Measurements from ENCODE around the gene C2.
A peak's percentile ranks its signal among the peaks of the same experiment; 100 is the strongest.

The C2 gene

DNA sequence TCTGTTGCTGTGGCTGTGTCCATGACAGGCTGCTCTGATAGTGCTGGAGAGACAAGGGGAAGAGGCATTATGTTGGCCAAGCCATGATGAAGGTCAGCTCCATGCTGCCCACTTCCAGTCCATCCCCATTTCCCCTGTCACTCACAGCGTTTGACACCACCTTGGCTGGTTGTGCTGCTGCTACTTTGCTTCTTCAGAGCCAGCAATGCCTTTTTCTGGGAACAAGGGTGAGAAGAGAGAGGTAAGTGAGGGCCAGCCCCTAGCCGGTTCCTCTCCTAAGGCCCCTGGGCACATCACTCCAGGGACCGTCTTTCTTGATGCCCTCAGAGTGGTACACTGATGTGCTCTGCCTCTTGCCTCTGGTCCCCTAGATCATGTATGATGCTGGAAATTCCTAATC lies 29.3 kb downstream of the C2 start:
- ATAC-seq: no peak
- TF ChIP-seq ARNTL (CRISPR knock-in tag; IDR thresholded peaks at IDR 0.05; ENCODE audit: borderline replicate concordance, low read depth) (no peak), CSDC2 (CRISPR knock-in tag; IDR thresholded peaks at IDR 0.05) (no peak), OSR1 (CRISPR knock-in tag; IDR thresholded peaks at IDR 0.05) (no peak), GLIS3 (CRISPR knock-in tag; IDR thresholded peaks at IDR 0.05) (no peak), TOX (CRISPR knock-in tag; IDR thresholded peaks at IDR 0.05; ENCODE audit: borderline replicate concordance) (no peak), PPARA (CRISPR knock-in tag; IDR thresholded peaks at IDR 0.05; ENCODE audit: borderline replicate concordance) (no peak), ZNF70 (CRISPR knock-in tag; IDR thresholded peaks at IDR 0.05) (no peak), SNAI2 (CRISPR knock-in tag; IDR thresholded peaks at IDR 0.05) (no peak), ZNF565 (CRISPR knock-in tag; conservative IDR thresholded peaks at IDR 0.05; ENCODE audit: low read depth) (no peak), ISL1 (CRISPR knock-in tag; IDR thresholded peaks at IDR 0.05) (no peak), ZNF8 (CRISPR knock-in tag; IDR thresholded peaks at IDR 0.05) (no peak), ESRRG (CRISPR knock-in tag; IDR thresholded peaks at IDR 0.05) (no peak), BACH2 (CRISPR knock-in tag; IDR thresholded peaks at IDR 0.05; ENCODE audit: borderline replicate concordance) (no peak), RARB (CRISPR knock-in tag; IDR thresholded peaks at IDR 0.05) (no peak)
- TF ChIP-seq, protein P1, sequence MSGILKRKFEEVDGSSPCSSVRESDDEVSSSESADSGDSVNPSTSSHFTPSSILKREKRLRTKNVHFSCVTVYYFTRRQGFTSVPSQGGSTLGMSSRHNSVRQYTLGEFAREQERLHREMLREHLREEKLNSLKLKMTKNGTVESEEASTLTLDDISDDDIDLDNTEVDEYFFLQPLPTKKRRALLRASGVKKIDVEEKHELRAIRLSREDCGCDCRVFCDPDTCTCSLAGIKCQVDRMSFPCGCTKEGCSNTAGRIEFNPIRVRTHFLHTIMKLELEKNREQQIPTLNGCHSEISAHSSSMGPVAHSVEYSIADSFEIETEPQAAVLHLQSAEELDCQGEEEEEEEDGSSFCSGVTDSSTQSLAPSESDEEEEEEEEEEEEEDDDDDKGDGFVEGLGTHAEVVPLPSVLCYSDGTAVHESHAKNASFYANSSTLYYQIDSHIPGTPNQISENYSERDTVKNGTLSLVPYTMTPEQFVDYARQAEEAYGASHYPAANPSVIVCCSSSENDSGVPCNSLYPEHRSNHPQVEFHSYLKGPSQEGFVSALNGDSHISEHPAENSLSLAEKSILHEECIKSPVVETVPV (CRISPR knock-in tag; IDR thresholded peaks at IDR 0.05): no peak
- TF ChIP-seq, protein P2, sequence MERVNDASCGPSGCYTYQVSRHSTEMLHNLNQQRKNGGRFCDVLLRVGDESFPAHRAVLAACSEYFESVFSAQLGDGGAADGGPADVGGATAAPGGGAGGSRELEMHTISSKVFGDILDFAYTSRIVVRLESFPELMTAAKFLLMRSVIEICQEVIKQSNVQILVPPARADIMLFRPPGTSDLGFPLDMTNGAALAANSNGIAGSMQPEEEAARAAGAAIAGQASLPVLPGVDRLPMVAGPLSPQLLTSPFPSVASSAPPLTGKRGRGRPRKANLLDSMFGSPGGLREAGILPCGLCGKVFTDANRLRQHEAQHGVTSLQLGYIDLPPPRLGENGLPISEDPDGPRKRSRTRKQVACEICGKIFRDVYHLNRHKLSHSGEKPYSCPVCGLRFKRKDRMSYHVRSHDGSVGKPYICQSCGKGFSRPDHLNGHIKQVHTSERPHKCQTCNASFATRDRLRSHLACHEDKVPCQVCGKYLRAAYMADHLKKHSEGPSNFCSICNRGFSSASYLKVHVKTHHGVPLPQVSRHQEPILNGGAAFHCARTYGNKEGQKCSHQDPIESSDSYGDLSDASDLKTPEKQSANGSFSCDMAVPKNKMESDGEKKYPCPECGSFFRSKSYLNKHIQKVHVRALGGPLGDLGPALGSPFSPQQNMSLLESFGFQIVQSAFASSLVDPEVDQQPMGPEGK (CRISPR knock-in tag; IDR thresholded peaks at IDR 0.05; ENCODE audit: borderline replicate concordance): no peak
- TF ChIP-seq, protein P3, sequence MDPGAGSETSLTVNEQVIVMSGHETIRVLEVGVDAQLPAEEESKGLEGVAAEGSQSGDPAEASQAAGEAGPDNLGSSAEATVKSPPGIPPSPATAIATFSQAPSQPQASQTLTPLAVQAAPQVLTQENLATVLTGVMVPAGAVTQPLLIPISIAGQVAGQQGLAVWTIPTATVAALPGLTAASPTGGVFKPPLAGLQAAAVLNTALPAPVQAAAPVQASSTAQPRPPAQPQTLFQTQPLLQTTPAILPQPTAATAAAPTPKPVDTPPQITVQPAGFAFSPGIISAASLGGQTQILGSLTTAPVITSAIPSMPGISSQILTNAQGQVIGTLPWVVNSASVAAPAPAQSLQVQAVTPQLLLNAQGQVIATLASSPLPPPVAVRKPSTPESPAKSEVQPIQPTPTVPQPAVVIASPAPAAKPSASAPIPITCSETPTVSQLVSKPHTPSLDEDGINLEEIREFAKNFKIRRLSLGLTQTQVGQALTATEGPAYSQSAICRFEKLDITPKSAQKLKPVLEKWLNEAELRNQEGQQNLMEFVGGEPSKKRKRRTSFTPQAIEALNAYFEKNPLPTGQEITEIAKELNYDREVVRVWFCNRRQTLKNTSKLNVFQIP (CRISPR knock-in tag; IDR thresholded peaks at IDR 0.05; ENCODE audit: borderline replicate concordance, low read depth): no peak
- TF ChIP-seq, protein P4, sequence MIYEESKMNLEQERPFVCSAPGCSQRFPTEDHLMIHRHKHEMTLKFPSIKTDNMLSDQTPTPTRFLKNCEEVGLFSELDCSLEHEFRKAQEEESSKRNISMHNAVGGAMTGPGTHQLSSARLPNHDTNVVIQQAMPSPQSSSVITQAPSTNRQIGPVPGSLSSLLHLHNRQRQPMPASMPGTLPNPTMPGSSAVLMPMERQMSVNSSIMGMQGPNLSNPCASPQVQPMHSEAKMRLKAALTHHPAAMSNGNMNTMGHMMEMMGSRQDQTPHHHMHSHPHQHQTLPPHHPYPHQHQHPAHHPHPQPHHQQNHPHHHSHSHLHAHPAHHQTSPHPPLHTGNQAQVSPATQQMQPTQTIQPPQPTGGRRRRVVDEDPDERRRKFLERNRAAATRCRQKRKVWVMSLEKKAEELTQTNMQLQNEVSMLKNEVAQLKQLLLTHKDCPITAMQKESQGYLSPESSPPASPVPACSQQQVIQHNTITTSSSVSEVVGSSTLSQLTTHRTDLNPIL (CRISPR knock-in tag; IDR thresholded peaks at IDR 0.05; ENCODE audit: low read depth): no peak

DNA sequence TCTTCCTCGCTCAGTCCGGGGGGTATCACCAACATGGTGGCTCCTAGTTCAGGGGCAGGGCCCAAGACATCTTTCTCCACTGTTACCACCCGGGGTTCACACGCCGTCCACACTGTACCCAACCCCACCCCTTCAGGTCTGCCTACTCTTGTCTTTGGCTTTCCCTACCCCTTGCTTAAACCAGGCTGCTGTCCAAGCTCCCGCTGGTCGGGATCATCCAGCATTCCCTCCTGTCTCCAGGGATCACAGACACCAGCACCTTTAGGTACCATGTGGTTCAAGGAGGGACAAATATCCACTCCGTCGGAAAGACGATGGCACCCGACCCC lies 30.9 kb downstream of the C2 start:
- peak; percentile 17 for ATAC-seq
- TF ChIP-seq ISL1 (CRISPR knock-in tag; IDR thresholded peaks at IDR 0.05) (no peak), RARB (CRISPR knock-in tag; IDR thresholded peaks at IDR 0.05) (no peak), ZNF8 (CRISPR knock-in tag; IDR thresholded peaks at IDR 0.05) (no peak), ZNF565 (CRISPR knock-in tag; conservative IDR thresholded peaks at IDR 0.05; ENCODE audit: low read depth) (no peak), PPARA (CRISPR knock-in tag; IDR thresholded peaks at IDR 0.05; ENCODE audit: borderline replicate concordance) (no peak), TCF4 (CRISPR knock-in tag; IDR thresholded peaks at IDR 0.05; ENCODE audit: borderline replicate concordance) (no peak), ZFP3 (CRISPR knock-in tag; IDR thresholded peaks at IDR 0.05) (no peak), ESRRG (CRISPR knock-in tag; IDR thresholded peaks at IDR 0.05) (no peak), ZFP30 (CRISPR knock-in tag; IDR thresholded peaks at IDR 0.05) (no peak), TOX (CRISPR knock-in tag; IDR thresholded peaks at IDR 0.05; ENCODE audit: borderline replicate concordance) (no peak), OSR1 (CRISPR knock-in tag; IDR thresholded peaks at IDR 0.05) (no peak), BACH2 (CRISPR knock-in tag; IDR thresholded peaks at IDR 0.05; ENCODE audit: borderline replicate concordance) (no peak), ZNF70 (CRISPR knock-in tag; IDR thresholded peaks at IDR 0.05) (no peak), ARNTL (CRISPR knock-in tag; IDR thresholded peaks at IDR 0.05; ENCODE audit: borderline replicate concordance, low read depth) (no peak), GLIS3 (CRISPR knock-in tag; IDR thresholded peaks at IDR 0.05) (no peak), CSDC2 (CRISPR knock-in tag; IDR thresholded peaks at IDR 0.05) (no peak)
- TF ChIP-seq, protein P5, sequence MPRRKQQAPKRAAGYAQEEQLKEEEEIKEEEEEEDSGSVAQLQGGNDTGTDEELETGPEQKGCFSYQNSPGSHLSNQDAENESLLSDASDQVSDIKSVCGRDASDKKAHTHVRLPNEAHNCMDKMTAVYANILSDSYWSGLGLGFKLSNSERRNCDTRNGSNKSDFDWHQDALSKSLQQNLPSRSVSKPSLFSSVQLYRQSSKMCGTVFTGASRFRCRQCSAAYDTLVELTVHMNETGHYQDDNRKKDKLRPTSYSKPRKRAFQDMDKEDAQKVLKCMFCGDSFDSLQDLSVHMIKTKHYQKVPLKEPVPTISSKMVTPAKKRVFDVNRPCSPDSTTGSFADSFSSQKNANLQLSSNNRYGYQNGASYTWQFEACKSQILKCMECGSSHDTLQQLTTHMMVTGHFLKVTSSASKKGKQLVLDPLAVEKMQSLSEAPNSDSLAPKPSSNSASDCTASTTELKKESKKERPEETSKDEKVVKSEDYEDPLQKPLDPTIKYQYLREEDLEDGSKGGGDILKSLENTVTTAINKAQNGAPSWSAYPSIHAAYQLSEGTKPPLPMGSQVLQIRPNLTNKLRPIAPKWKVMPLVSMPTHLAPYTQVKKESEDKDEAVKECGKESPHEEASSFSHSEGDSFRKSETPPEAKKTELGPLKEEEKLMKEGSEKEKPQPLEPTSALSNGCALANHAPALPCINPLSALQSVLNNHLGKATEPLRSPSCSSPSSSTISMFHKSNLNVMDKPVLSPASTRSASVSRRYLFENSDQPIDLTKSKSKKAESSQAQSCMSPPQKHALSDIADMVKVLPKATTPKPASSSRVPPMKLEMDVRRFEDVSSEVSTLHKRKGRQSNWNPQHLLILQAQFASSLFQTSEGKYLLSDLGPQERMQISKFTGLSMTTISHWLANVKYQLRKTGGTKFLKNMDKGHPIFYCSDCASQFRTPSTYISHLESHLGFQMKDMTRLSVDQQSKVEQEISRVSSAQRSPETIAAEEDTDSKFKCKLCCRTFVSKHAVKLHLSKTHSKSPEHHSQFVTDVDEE (CRISPR knock-in tag; IDR thresholded peaks at IDR 0.05): no peak
- TF ChIP-seq, protein P4 (CRISPR knock-in tag; IDR thresholded peaks at IDR 0.05; ENCODE audit: low read depth): no peak
- TF ChIP-seq, protein P1 (CRISPR knock-in tag; IDR thresholded peaks at IDR 0.05): no peak
- TF ChIP-seq, protein P3 (CRISPR knock-in tag; IDR thresholded peaks at IDR 0.05; ENCODE audit: borderline replicate concordance, low read depth): no peak

Measured in SK-N-SH treated with all-trans-retinoic acid at 6 μM for 48 hours (cell line).